Activated T-helper 2 cell treated with anti-CD3 and anti-CD28 coated beads, Interferon-gamma antibody, Interleukin-2, Interleukin-4, amounts not matched to agents 10 μg/mL and 5 μg/mL and 100 μg/mL, durations not matched to agents 14 hours and 24 hours and 36 hours (primary cell): Measurements from ENCODE around the gene ADCY10. TPM values are rescaled to one million over a fixed set of nuclear protein-coding genes. Genes with fewer than 3 reads are reported as not detected.
"Not testable (repeated sequence)": the region's sequence is repeated elsewhere in the genome, so short reads cannot be mapped to it uniquely, and the experiment has no call there.

ENCODE experiments used
- DNase-seq: peaks from one replicate; pipeline ENCODE4 v3.0.0; 2021; ENCODE audit warnings: low spot score
- H3K27ac Mint-ChIP-seq: one replicate; pipeline ENCODE4 v1.8.0; 2021; ENCODE audit warnings: mixed read lengths
- H3K27me3 Mint-ChIP-seq: one replicate; pipeline ENCODE4 v1.8.0; 2021; ENCODE audit warnings: low read depth, mixed read lengths
- H3K36me3 Mint-ChIP-seq: one replicate; pipeline ENCODE4 v1.8.0; 2021; ENCODE audit warnings: low read depth, mixed read lengths
- H3K4me1 Mint-ChIP-seq: one replicate; pipeline ENCODE4 v1.8.0; 2021; ENCODE audit warnings: low read depth, mixed read lengths
- H3K4me3 Mint-ChIP-seq: one replicate; pipeline ENCODE4 v1.8.0; 2021; ENCODE audit warnings: low read depth, mild to moderate bottlenecking, moderate library complexity, mixed read lengths
- H3K9me3 Mint-ChIP-seq: one replicate; pipeline ENCODE4 v1.8.0; 2021; ENCODE audit warnings: mixed read lengths
- intact Hi-C: fragments of 100-400 bp; cut with micrococcal nuclease; formaldehyde crosslinking; loops from one replicate; pipeline ENCODE4 v1.15.1; 2023
- total RNA-seq: library from RNA; stranded (reverse); gene quantifications from 2 replicates; pipeline ENCODE4 v1.2.3, GENCODE V29; 2022

Gene ADCY10
- total RNA-seq, 1 donor from 2014 or later, result 0.09 TPM

GRCh38 chr1:167898578-167899222 lies 15.2 kb downstream of the ADCY10 start:
- H3K36me3 Mint-ChIP-seq, result no peaks in the 10 kb centered on the region
- H3K27me3 Mint-ChIP-seq, result no peaks in the 10 kb centered on the region
- H3K4me3 Mint-ChIP-seq, result no peak overlapping the region
- no peaks in the 10 kb centered on the region for H3K9me3 Mint-ChIP-seq
- no peak overlapping the region for H3K27ac Mint-ChIP-seq
- DNase-seq, result no peak
- peaks cover 2% of the 10 kb centered on the region for H3K4me1 Mint-ChIP-seq
- intact Hi-C loops, result no loop called here

- intact Hi-C loops, result no loop called here
- H3K4me3 Mint-ChIP-seq, result no peak overlapping the region
- no peak overlapping the region for H3K27ac Mint-ChIP-seq
- DNase-seq, result no peak
- peaks cover 6% of the 10 kb centered on the region for H3K27me3 Mint-ChIP-seq
- H3K4me1 Mint-ChIP-seq, result peaks cover 2% of the 10 kb centered on the region
- H3K36me3 Mint-ChIP-seq, result no peaks in the 10 kb centered on the region
- no peaks in the 10 kb centered on the region for H3K9me3 Mint-ChIP-seq
Observed at GRCh38 chr1:167893798-167894197, 20.1 kb downstream of the ADCY10 start.

- H3K36me3 Mint-ChIP-seq, result no peaks in the 10 kb centered on the region
- H3K9me3 Mint-ChIP-seq, result peaks cover 5% of the 10 kb centered on the region
- peaks cover 6% of the 10 kb centered on the region for H3K27me3 Mint-ChIP-seq
- intact Hi-C loops, result no loop called here
- H3K4me3 Mint-ChIP-seq, result no peak overlapping the region
- H3K27ac Mint-ChIP-seq, result no peak overlapping the region
- no peak for DNase-seq
- H3K4me1 Mint-ChIP-seq, result no peaks in the 10 kb centered on the region
Observed at GRCh38 chr1:167890400-167890799, 23.5 kb downstream of the ADCY10 start.

GRCh38 chr1:167887187-167887586 lies 26.7 kb downstream of the ADCY10 start:
- H3K9me3 Mint-ChIP-seq, intact Hi-C loops, H3K27me3 Mint-ChIP-seq, DNase-seq, H3K4me1 Mint-ChIP-seq, H3K27ac Mint-ChIP-seq, H3K36me3 Mint-ChIP-seq, H3K4me3 Mint-ChIP-seq: not testable (repeated sequence)

DNA sequence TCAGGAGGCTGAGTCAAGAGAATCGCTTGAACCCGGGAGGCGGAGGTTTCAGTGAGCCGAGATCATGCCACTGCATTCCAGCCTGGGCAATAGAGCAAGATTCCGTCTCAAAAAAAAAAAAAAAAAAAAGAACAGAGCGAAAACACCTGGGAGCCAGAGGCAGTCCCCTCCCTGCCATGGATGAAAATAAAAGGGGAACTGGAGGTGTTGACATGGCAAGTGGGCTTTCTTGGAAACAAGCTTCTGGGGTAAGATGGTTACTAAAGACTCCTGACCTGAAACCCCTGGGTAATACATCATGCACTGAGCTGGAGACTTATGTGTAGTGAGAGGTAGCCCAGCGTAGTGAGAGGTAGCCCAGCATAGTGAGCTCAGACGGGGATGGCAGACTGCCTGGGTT lies 31.6 kb downstream of the ADCY10 start:
- Mint-ChIP-seq H3K4me3 (no peak overlapping the region), H3K9me3 (peaks cover 5% of the 10 kb centered on the region), H3K27ac (no peak overlapping the region), H3K36me3 (no peaks in the 10 kb centered on the region), H3K4me1 (no peaks in the 10 kb centered on the region), H3K27me3 (peaks cover 4% of the 10 kb centered on the region)
- no peak for DNase-seq
- intact Hi-C loops, result no loop called here

- peaks cover 4% of the 10 kb centered on the region for H3K27me3 Mint-ChIP-seq
- no peak overlapping the region for H3K4me3 Mint-ChIP-seq
- intact Hi-C loops, result no loop called here
- no peaks in the 10 kb centered on the region for H3K4me1 Mint-ChIP-seq
- no peaks in the 10 kb centered on the region for H3K36me3 Mint-ChIP-seq
- peaks cover 5% of the 10 kb centered on the region for H3K9me3 Mint-ChIP-seq
- DNase-seq, result no peak
- H3K27ac Mint-ChIP-seq, result no peak overlapping the region
Observed at GRCh38 chr1:167881786-167882185, 32.1 kb downstream of the ADCY10 start.

DNA sequence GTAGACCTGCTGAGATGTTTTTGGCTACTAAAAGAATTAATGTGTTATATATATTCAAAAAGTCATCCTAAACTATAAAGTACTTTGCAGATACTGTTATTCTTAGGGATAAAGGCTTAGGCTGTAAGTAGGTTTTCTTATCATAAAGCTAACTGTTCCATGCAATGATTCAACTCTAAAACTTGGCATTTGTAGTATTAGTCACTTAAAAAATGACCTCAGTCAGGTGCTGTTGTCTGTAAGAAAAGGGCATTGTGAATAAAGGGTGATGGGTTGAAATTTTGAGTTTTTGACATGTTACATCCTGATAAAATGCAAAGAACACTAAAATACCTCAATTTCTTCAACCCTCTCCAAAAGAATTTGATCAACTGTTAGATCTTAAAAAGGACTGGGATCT lies 32.9 kb downstream of the ADCY10 start:
- peaks cover 4% of the 10 kb centered on the region for H3K27me3 Mint-ChIP-seq
- no peaks in the 10 kb centered on the region for H3K36me3 Mint-ChIP-seq
- intact Hi-C loops, result no loop called here
- H3K4me1 Mint-ChIP-seq, result no peaks in the 10 kb centered on the region
- no peak overlapping the region for H3K27ac Mint-ChIP-seq
- DNase-seq, result no peak
- no peaks in the 10 kb centered on the region for H3K9me3 Mint-ChIP-seq
- H3K4me3 Mint-ChIP-seq, result no peak overlapping the region

GRCh38 chr1:167880580-167881021 lies 33.3 kb downstream of the ADCY10 start:
- H3K9me3 Mint-ChIP-seq, result no peaks in the 10 kb centered on the region
- H3K27ac Mint-ChIP-seq, result no peak overlapping the region
- intact Hi-C loops, result no loop called here
- H3K4me1 Mint-ChIP-seq, result no peaks in the 10 kb centered on the region
- H3K27me3 Mint-ChIP-seq, result peaks cover 4% of the 10 kb centered on the region
- DNase-seq, result no peak
- no peak overlapping the region for H3K4me3 Mint-ChIP-seq
- H3K36me3 Mint-ChIP-seq, result no peaks in the 10 kb centered on the region

DNA sequence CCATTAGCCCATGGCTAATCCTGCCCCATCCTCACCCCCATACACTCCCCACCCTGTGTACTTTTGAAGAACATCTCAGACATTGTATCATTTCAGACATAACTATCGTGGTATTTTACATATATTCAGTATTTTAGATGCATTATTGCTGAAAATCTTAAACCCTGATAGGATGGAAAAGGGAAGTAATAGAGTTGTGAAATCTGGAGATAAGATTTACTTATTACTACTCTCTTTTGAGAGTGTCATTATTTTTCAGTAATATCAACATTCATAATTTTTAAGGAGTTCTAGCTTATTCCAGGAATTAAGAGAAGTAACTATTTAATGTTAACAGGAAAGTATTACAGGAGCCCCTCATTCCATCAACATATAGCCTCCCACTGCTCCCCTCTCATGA lies 34.4 kb downstream of the ADCY10 start:
- no peak overlapping the region for H3K4me3 Mint-ChIP-seq
- peaks cover 2% of the 10 kb centered on the region for H3K27me3 Mint-ChIP-seq
- no peaks in the 10 kb centered on the region for H3K4me1 Mint-ChIP-seq
- H3K9me3 Mint-ChIP-seq, result no peaks in the 10 kb centered on the region
- no peaks in the 10 kb centered on the region for H3K36me3 Mint-ChIP-seq
- intact Hi-C loops, result no loop called here
- no peak for DNase-seq
- H3K27ac Mint-ChIP-seq, result no peak overlapping the region

DNA sequence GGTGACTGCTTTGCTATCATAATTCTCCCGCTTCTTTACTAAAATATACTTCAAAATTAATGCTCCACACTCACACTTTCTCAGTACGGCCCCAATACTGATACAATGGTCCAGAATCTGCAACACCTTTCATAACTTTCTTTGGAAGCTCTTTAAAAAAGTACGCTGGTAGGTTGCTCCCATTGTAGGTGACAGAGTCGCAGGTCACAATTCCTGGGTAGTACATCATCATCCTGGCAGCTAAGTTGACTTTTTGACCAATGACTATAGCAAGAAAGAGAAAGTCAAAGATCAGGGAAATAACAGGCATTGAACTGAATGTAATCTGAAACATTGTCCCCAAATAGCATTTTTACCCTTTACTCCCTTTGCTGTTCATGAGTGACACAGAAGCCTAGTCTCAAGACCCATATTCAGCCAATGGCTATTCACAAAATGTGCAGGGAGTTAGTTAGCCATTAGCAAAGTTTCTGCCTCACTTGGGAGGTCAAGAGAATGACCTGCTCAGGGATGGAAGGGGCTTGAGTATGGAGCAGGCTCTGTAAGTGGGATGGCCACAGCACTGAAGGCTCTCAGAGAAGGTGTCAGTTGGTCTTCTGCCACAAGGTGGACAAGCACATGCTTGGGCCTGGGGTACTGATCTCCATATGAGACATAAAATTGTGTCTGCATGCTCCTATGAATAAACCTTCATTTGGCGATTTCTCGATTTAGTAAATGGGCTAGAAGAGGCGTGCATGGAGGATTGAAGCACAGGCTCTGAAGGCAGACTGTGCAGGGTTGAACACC lies 35.4 kb downstream of the ADCY10 start:
- H3K9me3 Mint-ChIP-seq, result no peaks in the 10 kb centered on the region

GRCh38 chr1:167876597-167877175 lies 37.2 kb downstream of the ADCY10 start:
- Mint-ChIP-seq H3K9me3 (no peaks in the 10 kb centered on the region), H3K27ac (no peak overlapping the region), H3K4me3 (no peak overlapping the region), H3K27me3 (peaks cover 2% of the 10 kb centered on the region), H3K36me3 (no peaks in the 10 kb centered on the region), H3K4me1 (no peaks in the 10 kb centered on the region)
- intact Hi-C loops, result no loop called here
- no peak for DNase-seq

More for the DNA sequence above, 35.4 kb downstream of the ADCY10 start:
- DNase-seq, result no peak
- Mint-ChIP-seq H3K4me1 (no peaks in the 10 kb centered on the region), H3K4me3 (no peak overlapping the region), H3K27me3 (peaks cover 2% of the 10 kb centered on the region), H3K36me3 (no peaks in the 10 kb centered on the region), H3K27ac (no peak overlapping the region)
- intact Hi-C loops, result no loop called here

DNA sequence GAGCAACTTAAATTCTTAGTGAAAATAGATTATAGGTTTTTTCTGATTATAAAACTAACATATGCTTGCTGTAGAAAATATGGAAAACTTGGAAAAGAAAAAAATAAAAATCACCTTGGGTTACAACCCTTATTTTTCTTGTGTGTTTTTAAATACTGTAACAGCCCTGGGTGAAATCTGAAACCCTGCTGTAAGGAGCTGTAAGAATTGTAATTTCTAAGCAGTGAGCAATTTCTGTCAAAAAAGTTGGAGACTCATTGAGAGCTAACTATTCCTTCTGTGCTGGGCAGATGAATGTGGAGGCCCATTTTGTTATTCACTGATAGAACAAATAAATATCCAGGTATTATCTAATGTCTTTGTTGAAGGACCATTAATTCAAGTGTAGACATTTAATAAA lies 42.6 kb downstream of the ADCY10 start:
- no peaks in the 10 kb centered on the region for H3K27me3 Mint-ChIP-seq
- intact Hi-C loops, result no loop called here
- H3K4me1 Mint-ChIP-seq, result no peaks in the 10 kb centered on the region
- no peaks in the 10 kb centered on the region for H3K36me3 Mint-ChIP-seq
- DNase-seq, result no peak
- no peak overlapping the region for H3K27ac Mint-ChIP-seq
- H3K9me3 Mint-ChIP-seq, result no peaks in the 10 kb centered on the region
- no peak overlapping the region for H3K4me3 Mint-ChIP-seq
